Left colon (tissue), 2 donors: ENCODE measurements around the gene PPARGC1A. TPM values are rescaled to one million over a fixed set of nuclear protein-coding genes. Genes with fewer than 3 reads are reported as not detected.

ENCODE experiments used
- ATAC-seq: fragments of 200-7000 bp; cut with Tn5 transposase; one replicate; pipeline ENCODE4 v1.9.1; 2020; ENCODE audit warnings: mild to moderate bottlenecking, moderate library complexity
- DNase-seq, 2 donors: peaks; one replicate each; pipeline ENCODE4 v3.0.0-alpha.2; 2020
- intact Hi-C, 2 donors: fragments of 100-400 bp; cut with DNase I in 1 of 2; cut with micrococcal nuclease in 1 of 2; formaldehyde crosslinking; loops; one replicate each; pipeline versions ENCODE4 v1.11.2 to v1.14.0; 2022; cut with DNase I, micrococcal nuclease
- long read RNA-seq: library from polyadenylated mRNA; unstranded; transcript quantifications from one replicate; pipeline ENCODE4 v2.0.0, GENCODE V29; 2021
- total RNA-seq, 2 donors: library from RNA; stranded (reverse); fragmentation: NEBNext Ultra II Directional; extraction: Animal tissue kit (Norgen Biotek cat#: 25700); gene quantifications; one replicate each; pipeline ENCODE4 v1.2.1, GENCODE V29; 2021
- donor health status: DM: no; HTN: no; CAD: no.
- donor health status: DM: yes; HTN: yes; CAD: no.

Gene PPARGC1A
- total RNA-seq, result 10 to 100 TPM; 76.0 to 92.4 TPM
- long read RNA-seq, full-length matches to known transcripts, result 20 of 41 reads
- long read RNA-seq, partial matches to known transcripts, result 4 of 41 reads
- long read RNA-seq, other reads (novel, unspliced or antisense), result 17 of 41 reads

- peak; percentile 88 for ATAC-seq
- DNase-seq, result peak; percentile 71 to 90
- intact Hi-C loops, result no loop called here
These were observed at the start of gene PPARGC1A for GRCh38 chr4:23889814-23890341. Gene PPARGC1A, minus strand, starts transcription at chr4:23890047. Its CDS starts 90 bp downstream, at chr4:23889957.

- DNase-seq (no peak), ATAC-seq (no peak)
- intact Hi-C loops, result no loop called here
These were observed 48.9 kb upstream of the PPARGC1A start for GRCh38 chr4:23938796-23939195.

GRCh38 chr4:23937173-23937572 is 47.3 kb upstream of the PPARGC1A start:
- no peak for DNase-seq
- intact Hi-C loops, result no loop called here
- ATAC-seq, result no peak

GRCh38 chr4:23934915-23935314 is 45.1 kb upstream of the PPARGC1A start:
- ATAC-seq, result no peak
- DNase-seq, result peak; percentile 19 to 49
- intact Hi-C loops, result no loop called here

GRCh38 chr4:23934223-23934622 is 44.4 kb upstream of the PPARGC1A start:
- intact Hi-C loops, result no loop called here
- DNase-seq (no peak), ATAC-seq (no peak)

- ATAC-seq (no peak), DNase-seq (no peak)
- intact Hi-C loops, result no loop called here
These were observed 43.1 kb upstream of the PPARGC1A start for GRCh38 chr4:23932901-23933308.

GRCh38 chr4:23932186-23932585 is 42.3 kb upstream of the PPARGC1A start:
- ATAC-seq (no peak), DNase-seq (no peak)
- intact Hi-C loops, result no loop called here

GRCh38 chr4:23931489-23931830 is 41.6 kb upstream of the PPARGC1A start:
- DNase-seq, result no peak
- ATAC-seq, result peak; percentile 72
- intact Hi-C loops, result no loop called here

GRCh38 chr4:23930750-23931488 is 41.1 kb upstream of the PPARGC1A start:
- intact Hi-C loops, result no loop called here
- DNase-seq, result peak; percentile 38 to 58
- ATAC-seq, result peak; percentile 91

GRCh38 chr4:23929248-23929647 is 39.4 kb upstream of the PPARGC1A start:
- DNase-seq (no peak), ATAC-seq (no peak)
- intact Hi-C loops, result no loop called here

GRCh38 chr4:23924556-23924955 is 34.7 kb upstream of the PPARGC1A start:
- intact Hi-C loops, result no loop called here
- ATAC-seq (no peak), DNase-seq (no peak)

GRCh38 chr4:23923840-23924239 is 34.0 kb upstream of the PPARGC1A start:
- intact Hi-C loops, result no loop called here
- peak; percentile 82 for ATAC-seq
- no peak for DNase-seq

GRCh38 chr4:23923141-23923540 is 33.3 kb upstream of the PPARGC1A start:
- intact Hi-C loops, result no loop called here
- DNase-seq (no peak), ATAC-seq (no peak)

GRCh38 chr4:23922541-23923111 is 32.8 kb upstream of the PPARGC1A start:
- ATAC-seq (no peak), DNase-seq (no peak)
- intact Hi-C loops, result no loop called here

- intact Hi-C loops, result no loop called here
- no peak for DNase-seq
- ATAC-seq, result no peak
These were observed 32.2 kb upstream of the PPARGC1A start for GRCh38 chr4:23922013-23922412.

- intact Hi-C loops, result no loop called here
- ATAC-seq, result no peak
- DNase-seq, result no peak
These were observed 31.6 kb upstream of the PPARGC1A start for GRCh38 chr4:23921447-23921845.

- DNase-seq, result no peak
- ATAC-seq, result no peak
- intact Hi-C loops, result no loop called here
These were observed 31.0 kb upstream of the PPARGC1A start for GRCh38 chr4:23920716-23921446.

GRCh38 chr4:23920296-23920695 is 30.4 kb upstream of the PPARGC1A start:
- intact Hi-C loops, result no loop called here
- no peak for DNase-seq
- ATAC-seq, result no peak

GRCh38 chr4:23916282-23916681 is 26.4 kb upstream of the PPARGC1A start:
- intact Hi-C loops, result no loop called here
- no peak for DNase-seq

More at GRCh38 chr4:23916282-23916681, 26.4 kb upstream of the PPARGC1A start:
- ATAC-seq, result no peak
